H9 (cell line): ENCODE measurements around the gene NPC1L1. TPM values are rescaled to one million over a fixed set of nuclear protein-coding genes. Genes with fewer than 3 reads are reported as not detected.

Experiments used
- DNase-seq: peaks from one replicate; pipeline ENCODE4 v3.0.0-alpha.2; 2017
- H2AFZ ChIP-seq: one replicate; pipeline ENCODE4 v1.6.1; 2013; ENCODE audit warnings: mild to moderate bottlenecking, low read length, control low read depth, moderate library complexity
- H2AK5ac ChIP-seq: 2 replicates; pipeline ENCODE4 v1.6.1; 2013; ENCODE audit warnings: low read length, control low read depth, mixed read lengths; ENCODE audit not compliant: insufficient read length
- H2BK120ac ChIP-seq: one replicate; pipeline ENCODE4 v1.6.1; 2013; ENCODE audit warnings: low read depth, mild to moderate bottlenecking, low read length, control low read depth, inconsistent platforms; ENCODE audit not compliant: poor library complexity, severe bottlenecking
- H2BK12ac ChIP-seq: 2 replicates; pipeline ENCODE4 v1.6.1; 2013; ENCODE audit warnings: low read length, control low read depth, mixed read lengths, low read depth; ENCODE audit not compliant: insufficient read length
- H2BK15ac ChIP-seq: 2 replicates; pipeline ENCODE4 v1.6.1; 2013; ENCODE audit warnings: low read depth, low read length, control low read depth
- H2BK20ac ChIP-seq: one replicate; pipeline ENCODE4 v1.6.1; 2013; ENCODE audit warnings: low read depth, mild to moderate bottlenecking, low read length, control low read depth, inconsistent platforms; ENCODE audit not compliant: poor library complexity, severe bottlenecking
- H2BK5ac ChIP-seq: 2 replicates; pipeline ENCODE4 v1.6.1; 2013; ENCODE audit warnings: low read length, control low read depth, mixed read lengths; ENCODE audit not compliant: insufficient read length
- H3K14ac ChIP-seq: 2 replicates; pipeline ENCODE4 v1.6.1; 2013; ENCODE audit warnings: low read length, control low read depth; ENCODE audit not compliant: insufficient read depth
- H3K18ac ChIP-seq: 2 replicates; pipeline ENCODE4 v1.6.1; 2013; ENCODE audit warnings: low read depth, mild to moderate bottlenecking, mixed read lengths, low read length, control low read depth; ENCODE audit not compliant: insufficient read length
- H3K23ac ChIP-seq: 2 replicates; pipeline ENCODE4 v1.6.1; 2013; ENCODE audit warnings: low read length, control low read depth, mixed read lengths, low read depth; ENCODE audit not compliant: insufficient read length
- H3K23me2 ChIP-seq: 2 replicates; pipeline ENCODE4 v1.6.1; 2013; ENCODE audit warnings: low read depth, mild to moderate bottlenecking, mixed read lengths, low read length, control low read depth; ENCODE audit not compliant: insufficient read length, poor library complexity, severe bottlenecking
- H3K27ac ChIP-seq: 2 replicates; pipeline ENCODE4 v1.5.1; 2013; ENCODE audit warnings: low read length, control low read depth, mixed read lengths, low read depth; ENCODE audit not compliant: insufficient read length
- H3K27me3 ChIP-seq: 2 replicates; pipeline ENCODE4 v1.6.1; 2013; ENCODE audit warnings: low read length, control low read depth, inconsistent platforms; ENCODE audit not compliant: insufficient read depth
- H3K4ac ChIP-seq: 2 replicates; pipeline ENCODE4 v1.6.1; 2013; ENCODE audit warnings: low read depth, mild to moderate bottlenecking, control low read depth, inconsistent platforms, low read length, moderate library complexity
- H3K4me1 ChIP-seq: 2 replicates; pipeline ENCODE4 v1.6.1; 2013; ENCODE audit warnings: low read length, control low read depth, inconsistent platforms; ENCODE audit not compliant: insufficient read depth
- H3K4me2 ChIP-seq: 2 replicates; pipeline ENCODE4 v1.6.1; 2013; ENCODE audit warnings: low read length, control low read depth, mixed read lengths; ENCODE audit not compliant: insufficient read length, insufficient read depth
- H3K56ac ChIP-seq: 2 replicates; pipeline ENCODE4 v1.6.1; 2013; ENCODE audit warnings: low read depth, mild to moderate bottlenecking, mixed read lengths, low read length, control low read depth; ENCODE audit not compliant: insufficient read length
- H3K79me1 ChIP-seq: 2 replicates; pipeline ENCODE4 v1.6.1; 2013; ENCODE audit warnings: low read depth, mild to moderate bottlenecking, moderate library complexity, low read length, control low read depth, inconsistent platforms; ENCODE audit not compliant: insufficient read depth, poor library complexity, severe bottlenecking
- H3K79me2 ChIP-seq: 2 replicates; pipeline ENCODE4 v1.6.1; 2013; ENCODE audit warnings: low read length, control low read depth, inconsistent platforms; ENCODE audit not compliant: insufficient read depth
- H3K9ac ChIP-seq: 2 replicates; pipeline ENCODE4 v1.6.1; 2013; ENCODE audit warnings: low read length, control low read depth, mixed read lengths; ENCODE audit not compliant: insufficient read length; ENCODE audit errors: extremely low read depth
- H3K9me3 ChIP-seq: one replicate; pipeline ENCODE4 v1.6.1; 2013; ENCODE audit warnings: low read depth, low read length, inconsistent platforms; ENCODE audit not compliant: control insufficient read depth
- H3T11ph ChIP-seq: one replicate; pipeline ENCODE4 v1.6.1; 2013; ENCODE audit warnings: mild to moderate bottlenecking, low read length, control low read depth, inconsistent platforms
- H4K20me1 ChIP-seq: one replicate; pipeline ENCODE4 v1.6.1; 2013; ENCODE audit not compliant: control insufficient read depth, insufficient read length, insufficient read depth
- H4K5ac ChIP-seq: 2 replicates; pipeline ENCODE4 v1.6.1; 2013; ENCODE audit warnings: low read depth, mild to moderate bottlenecking, mixed read lengths, low read length, control low read depth; ENCODE audit not compliant: insufficient read length
- H4K8ac ChIP-seq: replicated peaks from 2 replicates; pipeline ENCODE4 v1.6.1; 2013; ENCODE audit warnings: low read length, control low read depth, mixed read lengths, low read depth; ENCODE audit not compliant: insufficient read length
- H4K91ac ChIP-seq: 2 replicates; pipeline ENCODE4 v1.6.1; 2013; ENCODE audit warnings: low read depth, mild to moderate bottlenecking, moderate library complexity, mixed read lengths, low read length, control low read depth; ENCODE audit not compliant: insufficient read length
- H3K27ac Mint-ChIP-seq, 3 experiments: 2 replicates in 2 of 3; 3 replicates in 1 of 3; pipeline ENCODE4 v1.8.0; 2020 to 2021; ENCODE audit warnings: mixed read lengths in 3 of 3, mild to moderate bottlenecking in 1 of 3, moderate library complexity in 1 of 3
- H3K27me3 Mint-ChIP-seq: 2 replicates; pipeline ENCODE4 v1.8.0; 2021; ENCODE audit warnings: low read depth, mild to moderate bottlenecking, moderate library complexity, mixed read lengths
- H3K36me3 Mint-ChIP-seq, 3 experiments: 2 replicates in 2 of 3; 3 replicates in 1 of 3; pipeline ENCODE4 v1.8.0; 2020 to 2021; ENCODE audit warnings: low read depth in 3 of 3, mixed read lengths in 3 of 3; ENCODE audit not compliant: insufficient read depth in 1 of 3
- H3K4me1 Mint-ChIP-seq, 2 experiments: 2 replicates each; pipeline ENCODE4 v1.8.0; 2020; ENCODE audit warnings: mixed read lengths in 2 of 2
- H3K4me3 Mint-ChIP-seq, 2 experiments: 2 replicates in 1 of 2; 3 replicates in 1 of 2; pipeline ENCODE4 v1.8.0; 2020 to 2021; ENCODE audit warnings: mild to moderate bottlenecking in 2 of 2, mixed read lengths in 2 of 2, moderate library complexity in 1 of 2
- H3K9me3 Mint-ChIP-seq, 2 experiments: 2 replicates in 1 of 2; 3 replicates in 1 of 2; pipeline ENCODE4 v1.8.0; 2020; ENCODE audit warnings: mild to moderate bottlenecking in 2 of 2, mixed read lengths in 2 of 2, moderate library complexity in 1 of 2
- whole genome bisulfite sequencing: extraction: QIAGEN DNeasy Blood & Tissue Kit; methylation state at CpG from one replicate; pipeline ENCODE4 v1.1.7; 2013; ENCODE audit warnings: missing lambda C conversion rate, low lambda C conversion rate, mixed read lengths; ENCODE audit not compliant: insufficient read length; ENCODE audit errors: extremely low coverage; 5-methylcytosine and 5-hydroxymethylcytosine counted together
- total RNA-seq: library from RNA; stranded (reverse); gene quantifications from 2 replicates; pipeline ENCODE4 v1.2.1, GENCODE V29; 2021
- TF ChIP-seq, protein P1 (sequence below): fragments of 200-600 bp; sonication (generic); conservative IDR thresholded peaks from 3 replicates; pipeline ENCODE4 v1.8.0; 2021; ENCODE audit warnings: antibody characterized with exemption, mild to moderate bottlenecking

The NPC1L1 gene
- total RNA-seq, 1 experiment from 2014 or later = 0.11 TPM

DNA sequence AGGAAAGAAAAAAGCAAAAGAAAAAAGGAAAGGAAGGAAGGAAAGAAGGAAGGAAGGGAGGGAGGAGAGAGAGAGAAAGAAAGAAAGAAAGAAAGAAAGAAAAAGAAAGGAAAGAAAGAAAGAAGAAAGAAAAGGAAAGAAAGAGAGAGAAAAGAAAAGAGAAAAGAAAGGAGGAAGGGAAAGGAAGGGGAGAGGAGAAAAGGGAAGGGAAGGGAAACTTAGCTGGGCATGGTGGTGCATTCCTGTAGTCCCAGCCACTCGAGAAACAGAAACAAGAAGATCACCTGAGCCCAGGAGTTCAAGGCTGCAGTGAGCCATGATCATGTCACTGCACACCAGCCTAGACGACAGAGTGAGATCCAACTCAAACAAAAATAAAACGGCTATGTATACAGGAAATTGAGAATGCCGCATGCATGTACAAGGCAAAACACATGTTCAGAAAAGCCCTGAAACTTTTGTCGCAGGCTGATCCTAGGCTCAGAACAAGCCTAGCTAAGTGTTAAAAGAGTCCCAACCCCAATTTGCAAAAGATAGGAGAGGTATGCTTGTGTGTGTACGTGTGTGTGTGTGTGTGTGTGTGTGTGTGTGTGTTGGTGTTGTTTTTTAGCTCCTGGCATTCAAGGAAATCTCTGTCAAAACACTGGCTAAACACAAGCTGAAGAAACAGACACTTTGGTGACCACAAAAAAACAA, 6.6 kb upstream of the NPC1L1 start:
- no peaks in the 10 kb centered on the region for H3K79me1 ChIP-seq
- no peaks in the 10 kb centered on the region for H3K79me2 ChIP-seq
- H2BK120ac ChIP-seq = no peak overlapping the region
- no peak overlapping the region for H3K9ac ChIP-seq
- H2BK12ac ChIP-seq = no peak overlapping the region
- peaks cover 3 to 4% of the 10 kb centered on the region in 2 experiments; a peak in 3 of 4 replicates for H3K4me1 Mint-ChIP-seq
- no peak overlapping the region for H2BK15ac ChIP-seq
- no peak for DNase-seq
- TF ChIP-seq, protein P1, sequence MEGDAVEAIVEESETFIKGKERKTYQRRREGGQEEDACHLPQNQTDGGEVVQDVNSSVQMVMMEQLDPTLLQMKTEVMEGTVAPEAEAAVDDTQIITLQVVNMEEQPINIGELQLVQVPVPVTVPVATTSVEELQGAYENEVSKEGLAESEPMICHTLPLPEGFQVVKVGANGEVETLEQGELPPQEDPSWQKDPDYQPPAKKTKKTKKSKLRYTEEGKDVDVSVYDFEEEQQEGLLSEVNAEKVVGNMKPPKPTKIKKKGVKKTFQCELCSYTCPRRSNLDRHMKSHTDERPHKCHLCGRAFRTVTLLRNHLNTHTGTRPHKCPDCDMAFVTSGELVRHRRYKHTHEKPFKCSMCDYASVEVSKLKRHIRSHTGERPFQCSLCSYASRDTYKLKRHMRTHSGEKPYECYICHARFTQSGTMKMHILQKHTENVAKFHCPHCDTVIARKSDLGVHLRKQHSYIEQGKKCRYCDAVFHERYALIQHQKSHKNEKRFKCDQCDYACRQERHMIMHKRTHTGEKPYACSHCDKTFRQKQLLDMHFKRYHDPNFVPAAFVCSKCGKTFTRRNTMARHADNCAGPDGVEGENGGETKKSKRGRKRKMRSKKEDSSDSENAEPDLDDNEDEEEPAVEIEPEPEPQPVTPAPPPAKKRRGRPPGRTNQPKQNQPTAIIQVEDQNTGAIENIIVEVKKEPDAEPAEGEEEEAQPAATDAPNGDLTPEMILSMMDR = no peak
- no peak overlapping the region; a peak in 1 of 7 replicates for H3K27ac Mint-ChIP-seq
- H3K23me2 ChIP-seq = no peaks in the 10 kb centered on the region
- H3K14ac ChIP-seq = no peak overlapping the region
- no peak overlapping the region for H2BK5ac ChIP-seq
- H4K20me1 ChIP-seq = no peaks in the 10 kb centered on the region
- H3K4me2 ChIP-seq = no peak overlapping the region
- no peak overlapping the region for H2AFZ ChIP-seq
- H2AK5ac ChIP-seq = no peak overlapping the region
- H3K4me3 Mint-ChIP-seq = no peak overlapping the region
- no peak overlapping the region for H4K91ac ChIP-seq
- no peak overlapping the region for H4K8ac ChIP-seq
- no peak overlapping the region for H3K23ac ChIP-seq
- no peak overlapping the region for H3T11ph ChIP-seq
- no peak overlapping the region for H3K56ac ChIP-seq
- H3K4me1 ChIP-seq = no peaks in the 10 kb centered on the region
- no peak overlapping the region for H4K5ac ChIP-seq
- H2BK20ac ChIP-seq = no peak overlapping the region
- no peaks in the 10 kb centered on the region; the same call in 1 of the 2 replicates for H3K27me3 Mint-ChIP-seq
- no peaks in the 10 kb centered on the region for H3K36me3 Mint-ChIP-seq
- no peak overlapping the region for H3K4ac ChIP-seq
- no peaks in the 10 kb centered on the region for H3K9me3 Mint-ChIP-seq
- H3K9me3 ChIP-seq = no peaks in the 10 kb centered on the region
- H3K27ac ChIP-seq = no peak overlapping the region
- no peaks in the 10 kb centered on the region for H3K27me3 ChIP-seq
- no CpG with 5 or more reads among the region's 6 CpGs for WGBS
- H3K18ac ChIP-seq = no peak overlapping the region
